D341Med (cell line): ENCODE results near the gene RNU1-2.
"Not testable (repeated sequence)": the region's sequence is repeated elsewhere in the genome, so short reads cannot be mapped to it uniquely, and the experiment has no call there.

Source experiments
- DNase-seq: peaks from one replicate; pipeline ENCODE4 v3.0.0; 2012; ENCODE audit warnings: low spot score

The RNU1-2 gene

DNA sequence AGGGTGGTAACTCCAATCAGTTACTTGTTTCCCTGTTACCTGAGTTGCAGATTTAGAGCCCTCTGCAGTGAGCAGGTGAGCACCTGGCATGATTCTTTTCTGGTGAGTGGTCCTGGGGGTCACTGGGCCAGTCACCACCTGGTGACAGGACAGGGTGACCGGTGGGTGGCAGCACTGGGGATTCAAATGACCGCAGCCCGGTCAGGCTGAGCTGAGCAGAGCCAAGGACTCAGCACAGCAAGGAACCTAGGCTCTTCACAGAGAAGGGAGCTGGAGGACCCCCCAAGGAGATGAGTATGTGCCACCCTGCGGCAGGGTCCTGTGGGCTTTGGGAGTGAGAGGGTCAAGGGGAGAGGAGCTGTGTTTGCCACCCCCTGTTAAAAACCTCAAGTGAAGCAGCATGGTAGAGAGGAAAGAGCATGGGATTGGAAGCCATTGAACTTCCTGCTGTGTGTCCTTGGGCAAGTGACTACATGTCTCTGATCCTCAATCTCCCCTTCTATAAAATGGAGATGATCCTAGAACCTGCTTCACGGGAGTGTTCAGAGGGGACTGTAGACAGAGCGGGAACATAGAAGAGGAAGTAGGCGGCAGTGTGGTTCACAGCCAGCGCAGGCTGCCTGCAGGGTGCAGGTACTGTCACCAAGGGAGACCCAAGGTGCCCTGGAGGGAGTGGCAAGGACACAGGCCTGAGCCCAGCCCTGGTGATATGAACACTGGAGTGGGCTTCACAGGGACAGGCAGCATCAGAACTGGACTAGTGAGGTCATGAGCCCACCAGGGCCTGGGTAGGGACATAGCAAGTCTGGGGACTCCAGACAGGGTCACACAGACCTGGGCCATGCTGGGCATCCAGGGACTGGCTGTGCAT is 16.3 kb downstream of the RNU1-2 start:
- not testable (repeated sequence) for DNase-seq

- not testable (repeated sequence) for DNase-seq
Observed at GRCh38 chr1:16912742-16913141, 17.0 kb downstream of the RNU1-2 start.

DNA sequence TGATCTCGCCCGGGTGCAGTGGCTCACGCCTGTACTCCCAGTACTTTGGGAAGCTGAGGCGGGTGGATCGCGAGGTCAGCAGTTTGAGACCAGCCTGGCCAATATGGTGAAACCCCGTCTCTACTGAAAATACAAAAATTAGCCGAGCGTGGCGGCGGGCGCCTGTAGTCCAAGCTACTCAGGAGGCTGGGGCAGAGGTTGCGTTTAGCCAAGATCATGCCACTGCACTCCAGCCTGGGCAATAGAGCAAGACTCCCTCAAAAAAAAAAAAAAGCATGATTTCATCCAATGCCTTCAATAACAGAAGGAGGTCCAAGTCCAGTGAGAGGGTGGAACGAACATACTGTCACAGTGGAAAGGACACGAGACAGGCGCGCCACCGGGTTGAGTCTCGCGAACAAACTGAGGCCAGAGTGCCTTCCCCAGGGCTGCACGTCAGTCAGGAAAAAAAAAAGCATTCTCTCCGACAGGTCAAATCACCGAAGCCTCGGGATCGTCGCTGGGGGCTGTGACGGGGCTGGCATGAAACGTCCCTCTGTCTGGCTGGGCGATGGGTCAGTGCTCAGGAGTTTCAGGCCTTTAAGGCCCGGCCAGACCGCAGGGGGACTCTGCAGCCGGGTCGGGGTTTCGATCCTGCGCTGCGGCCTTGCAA is 17.5 kb downstream of the RNU1-2 start:
- no peak for DNase-seq

GRCh38 chr1:16913833-16914662 is 18.3 kb downstream of the RNU1-2 start:
- DNase-seq: peak; percentile 100

- peak; percentile 55 for DNase-seq
Observed at GRCh38 chr1:16914928-16915626, 19.3 kb downstream of the RNU1-2 start.

DNA sequence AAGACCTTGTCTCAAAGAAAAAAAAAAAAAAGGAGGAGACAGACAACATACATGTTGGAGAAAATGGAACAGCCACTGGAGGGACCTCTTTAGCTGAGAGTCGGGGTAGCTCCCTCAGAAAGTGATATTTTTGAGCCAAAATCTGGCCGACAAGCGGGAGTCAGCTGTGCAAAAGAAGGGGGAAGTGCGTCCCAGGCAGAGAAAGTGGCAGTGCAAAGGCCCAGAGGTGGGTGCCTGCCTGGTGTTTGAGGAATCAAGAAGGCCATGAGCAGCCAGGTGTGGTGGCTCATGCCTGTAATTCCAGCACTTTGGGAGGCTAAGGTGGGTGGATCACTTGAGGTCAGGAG is 19.8 kb downstream of the RNU1-2 start:
- DNase-seq: peak; percentile 32

- not testable (repeated sequence) for DNase-seq
Observed at GRCh38 chr1:16916036-16916880, 20.5 kb downstream of the RNU1-2 start.

GRCh38 chr1:16918371-16918770 is 22.6 kb downstream of the RNU1-2 start:
- no peak for DNase-seq

DNA sequence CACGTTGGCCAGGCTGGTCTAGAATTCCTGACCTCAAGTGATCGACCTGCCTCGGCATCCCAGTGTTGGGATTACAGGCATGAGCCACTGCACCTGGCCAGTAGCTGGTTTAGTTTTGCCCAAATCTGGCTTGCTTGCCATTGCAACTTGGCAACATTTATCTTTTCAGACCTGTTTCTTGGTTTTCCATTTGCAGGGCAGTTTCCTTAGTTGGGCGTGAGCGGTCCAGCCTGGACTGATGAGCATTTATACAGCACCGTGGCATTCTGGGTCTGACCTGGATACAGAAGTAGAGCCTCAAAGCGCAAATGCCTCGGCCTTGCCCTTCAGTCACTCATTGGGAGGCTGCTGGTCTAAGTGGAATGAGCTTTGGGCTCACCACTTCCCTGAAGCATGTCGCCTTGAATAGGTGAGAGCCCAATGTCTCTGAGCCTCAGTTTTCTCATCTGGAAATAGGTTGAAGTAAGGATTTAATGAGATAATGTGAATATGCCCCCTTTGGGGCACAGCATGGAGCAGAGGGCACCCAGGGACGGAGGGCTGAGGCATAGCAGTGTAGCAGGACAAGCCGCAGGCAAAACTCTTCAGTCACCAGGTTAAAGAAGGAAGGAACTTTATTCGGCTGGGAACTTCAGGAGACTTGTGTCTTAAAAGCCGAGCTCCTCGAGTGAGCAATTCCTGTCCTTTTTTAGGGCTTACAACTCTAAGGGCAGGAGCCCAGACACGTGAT is 23.3 kb downstream of the RNU1-2 start:
- DNase-seq: not testable (repeated sequence)

DNA sequence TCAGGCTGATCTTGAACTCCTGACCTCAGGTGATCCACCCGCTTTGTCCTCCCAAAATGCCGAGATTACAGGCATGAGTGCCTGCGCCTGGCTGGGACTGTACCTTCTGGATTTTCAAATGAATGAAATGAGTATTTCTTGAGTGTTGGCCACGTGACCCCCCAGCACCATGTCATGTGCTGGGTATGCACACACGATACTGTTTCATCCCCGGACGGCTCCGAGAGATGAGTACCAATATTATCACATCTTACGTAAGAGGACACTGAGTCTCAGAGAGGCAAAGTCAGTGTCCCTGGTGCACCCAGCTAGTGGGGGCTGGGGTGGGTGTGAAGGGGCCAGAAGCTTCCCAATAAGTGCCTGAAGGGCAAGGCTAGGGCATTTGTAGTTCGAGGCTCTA is 25.2 kb downstream of the RNU1-2 start:
- DNase-seq: no peak

- peak; percentile 94 for DNase-seq
Observed at GRCh38 chr1:16921391-16922185, 25.8 kb downstream of the RNU1-2 start, which contains the start of gene CROCC. Gene CROCC (plus strand): TSS chr1:16921931. CDS start chr1:16922019, 88 bp downstream.

GRCh38 chr1:16922466-16922865 is 26.7 kb downstream of the RNU1-2 start:
- peak; percentile 55 for DNase-seq

- peak; percentile 54 for DNase-seq
Observed at GRCh38 chr1:16922885-16923431, 27.2 kb downstream of the RNU1-2 start.

DNA sequence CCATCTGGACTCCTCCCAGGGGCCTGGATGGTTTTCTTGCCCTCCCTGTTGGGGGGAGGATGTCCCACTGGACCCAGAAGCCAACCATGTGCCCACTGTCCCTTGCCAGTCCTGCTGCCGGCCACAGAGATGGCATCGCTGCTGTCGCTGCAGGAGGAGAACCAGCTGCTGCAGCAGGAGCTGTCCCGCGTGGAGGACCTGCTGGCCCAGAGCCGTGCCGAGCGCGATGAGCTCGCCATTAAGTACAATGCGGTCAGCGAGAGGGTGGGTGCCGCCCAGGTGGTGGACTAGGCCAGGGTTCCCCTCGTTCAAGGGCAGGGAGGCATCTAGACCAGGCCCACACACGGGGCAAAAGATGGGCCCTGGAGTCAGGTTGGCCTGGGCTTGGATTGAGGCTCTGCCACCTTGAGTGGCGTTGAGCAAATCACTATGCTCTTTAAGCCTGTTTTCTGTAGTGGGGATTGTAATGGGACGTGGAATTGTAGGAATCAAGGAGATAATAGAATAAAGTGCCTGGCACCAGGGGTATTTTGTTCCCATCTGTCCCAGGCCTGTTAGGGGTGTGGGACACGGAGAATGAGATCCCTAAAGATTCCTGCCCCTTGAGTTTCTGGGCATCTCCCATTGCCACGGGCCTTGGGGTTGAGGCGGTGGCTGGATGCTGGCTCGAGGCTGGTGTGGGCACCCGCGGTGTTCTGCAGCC is 28.6 kb downstream of the RNU1-2 start:
- peak; percentile 50 for DNase-seq

GRCh38 chr1:16924919-16925477 is 29.2 kb downstream of the RNU1-2 start:
- peak; percentile 76 for DNase-seq

GRCh38 chr1:16925635-16926490 is 30.1 kb downstream of the RNU1-2 start:
- DNase-seq: peak; percentile 42

GRCh38 chr1:16926491-16927073 is 30.8 kb downstream of the RNU1-2 start:
- no peak for DNase-seq
